ENCODE results near the gene RASSF4. TPM values are rescaled to one million over a fixed set of nuclear protein-coding genes. Genes with fewer than 3 reads are reported as not detected.

The RASSF4 gene
- total and polyA plus RNA-seq, 9 of the 15 experiments (the other 6 are each of a cell fraction or from before 2014, with no cell fraction given) = 0.01 to 0.62 (median 0.11) TPM; not detected in 3

GRCh38 chr10:44990965-44991364 is 31.4 kb downstream of the RASSF4 start:
- intact Hi-C loops (cut with micrococcal nuclease) = loop anchor here (1.0 kb wide), 1 partner anchor 59 kb away; no protein-coding TSS in a partner anchor
- FAIRE-seq (no peak), DNase-seq (ENCODE audit: extremely low read depth in 1 of 4, low spot score in 3 of 4) (no peak), ATAC-seq (no peak)
- Histone ChIP-seq H3K27ac (ENCODE audit: extremely low read depth, low read depth, low read length) (no peak overlapping the region), H3K4me3 (no peak overlapping the region), H4K20me1 (replicated peaks; ENCODE audit: control insufficient read depth, insufficient read depth, low read length) (0 out of 2 replicates have a peak, but pooled peaks cover 3% of the 10 kb centered on the region), H3K9me3 (replicated peaks; ENCODE audit: control insufficient read depth, insufficient read depth, low read depth, low read length) (no peaks in the 10 kb centered on the region), H3K27me3 (ENCODE audit: control insufficient read depth in 2 of 2, insufficient read depth in 2 of 2, low read length in 2 of 2) (peaks cover 31 to 67% of the 10 kb centered on the region in 2 experiments), H3K79me2 (ENCODE audit: control insufficient read depth, insufficient read depth, low read length) (no peaks in the 10 kb centered on the region), H2AFZ (ENCODE audit: low read depth, low read length) (no peak overlapping the region), H3K9me1 (ENCODE audit: control insufficient read depth, insufficient read depth, low read length) (no peaks in the 10 kb centered on the region), H3K4me1 (replicated peaks in 1 of 2; ENCODE audit: control insufficient read depth in 2 of 2, insufficient read depth in 2 of 2, low read length in 2 of 2) (peaks cover 0 to 15% of the 10 kb centered on the region in 2 experiments; a peak in 4 of 5 replicates), H3K9ac (ENCODE audit: insufficient read depth in 1 of 2, low read depth in 2 of 2, low read length in 2 of 2) (no peak overlapping the region), H3K4me2 (ENCODE audit: insufficient read depth, low read length) (no peak overlapping the region), H3K36me3 (ENCODE audit: control insufficient read depth, insufficient read depth, low read length) (no peaks in the 10 kb centered on the region)
- ChIA-PET CTCF (ENCODE audit: low intra/inter-chr PET ratio) (interaction anchor here (1.2 to 2.5 kb wide), 2 partner anchors 56 to 59 kb away, joined by 5 to 25 read pairs; no protein-coding TSS in a partner anchor), POLR2A (interaction anchor here (1.4 kb wide), 1 partner anchor 13 kb away, joined by 8 read pairs; the partner anchor contains the start of gene DEPP1)
- no TSS peak for BruUV-seq (replicated peaks)
- in situ Hi-C loops (cut with MboI) = no loop called here
- no peak for TF ChIP-seq ATF4 (CRISPR knock-in tag; IDR thresholded peaks at IDR 0.05)
- TF ChIP-seq MXI1 (IDR thresholded peaks at IDR 0.05; ENCODE audit: low read depth, low read length) = no peak
- no peak for TF ChIP-seq OTX1 (CRISPR knock-in tag; IDR thresholded peaks at IDR 0.05)
- no peak for TF ChIP-seq MXD1 (CRISPR knock-in tag; IDR thresholded peaks at IDR 0.05; ENCODE audit: borderline replicate concordance, poor library complexity, severe bottlenecking)
- no peak for TF ChIP-seq TGIF2 (CRISPR knock-in tag; IDR thresholded peaks at IDR 0.05)
- TF ChIP-seq ZNF174 (CRISPR knock-in tag; IDR thresholded peaks at IDR 0.05) = no peak
- no peak for TF ChIP-seq MECOM (CRISPR knock-in tag; IDR thresholded peaks at IDR 0.05)
- 29% methylated on average over 7 of the region's 7 CpGs for WGBS (ENCODE audit: insufficient coverage, low coverage, missing lambda C conversion rate)
